ENCODE data around the gene FGF18.

Gene FGF18

GRCh38 chr5:171453988-171454387, 34.5 kb downstream of the FGF18 start:
- Histone ChIP-seq H3K36me3 (ENCODE audit: control insufficient read depth, insufficient read depth, low read length) (no peaks in the 10 kb centered on the region), H2AFZ (no peak overlapping the region), H3K9ac (no peak overlapping the region), H3K9me3 (ENCODE audit: control insufficient read depth, low read length) (no peaks in the 10 kb centered on the region), H3K4me1 (no peaks in the 10 kb centered on the region), H3K4me3 (ENCODE audit: low read depth, low read length) (no peak overlapping the region), H3K79me2 (no peaks in the 10 kb centered on the region), H3K27me3 (ENCODE audit: control insufficient read depth, insufficient read depth, low read length) (no peaks in the 10 kb centered on the region), H3K4me2 (ENCODE audit: low read length) (no peak overlapping the region), H3K27ac (no peak overlapping the region)
- TF ChIP-seq, protein P1, sequence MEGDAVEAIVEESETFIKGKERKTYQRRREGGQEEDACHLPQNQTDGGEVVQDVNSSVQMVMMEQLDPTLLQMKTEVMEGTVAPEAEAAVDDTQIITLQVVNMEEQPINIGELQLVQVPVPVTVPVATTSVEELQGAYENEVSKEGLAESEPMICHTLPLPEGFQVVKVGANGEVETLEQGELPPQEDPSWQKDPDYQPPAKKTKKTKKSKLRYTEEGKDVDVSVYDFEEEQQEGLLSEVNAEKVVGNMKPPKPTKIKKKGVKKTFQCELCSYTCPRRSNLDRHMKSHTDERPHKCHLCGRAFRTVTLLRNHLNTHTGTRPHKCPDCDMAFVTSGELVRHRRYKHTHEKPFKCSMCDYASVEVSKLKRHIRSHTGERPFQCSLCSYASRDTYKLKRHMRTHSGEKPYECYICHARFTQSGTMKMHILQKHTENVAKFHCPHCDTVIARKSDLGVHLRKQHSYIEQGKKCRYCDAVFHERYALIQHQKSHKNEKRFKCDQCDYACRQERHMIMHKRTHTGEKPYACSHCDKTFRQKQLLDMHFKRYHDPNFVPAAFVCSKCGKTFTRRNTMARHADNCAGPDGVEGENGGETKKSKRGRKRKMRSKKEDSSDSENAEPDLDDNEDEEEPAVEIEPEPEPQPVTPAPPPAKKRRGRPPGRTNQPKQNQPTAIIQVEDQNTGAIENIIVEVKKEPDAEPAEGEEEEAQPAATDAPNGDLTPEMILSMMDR (IDR thresholded peaks at IDR 0.05): no peak

GRCh38 chr5:171454549-171454948, 35.1 kb downstream of the FGF18 start:
- no peaks in the 10 kb centered on the region for H3K27me3 ChIP-seq (ENCODE audit: control insufficient read depth, insufficient read depth, low read length)
- no peak overlapping the region for H3K4me3 ChIP-seq (ENCODE audit: low read depth, low read length)
- H3K27ac ChIP-seq: no peak overlapping the region
- no peaks in the 10 kb centered on the region for H3K4me1 ChIP-seq
- H3K4me2 ChIP-seq (ENCODE audit: low read length): no peak overlapping the region
- H2AFZ ChIP-seq: no peak overlapping the region
- H3K79me2 ChIP-seq: no peaks in the 10 kb centered on the region
- TF ChIP-seq, protein P1 (IDR thresholded peaks at IDR 0.05): no peak
- H3K9me3 ChIP-seq (ENCODE audit: control insufficient read depth, low read length): no peaks in the 10 kb centered on the region
- H3K9ac ChIP-seq: no peak overlapping the region
- H3K36me3 ChIP-seq (ENCODE audit: control insufficient read depth, insufficient read depth, low read length): no peaks in the 10 kb centered on the region

DNA sequence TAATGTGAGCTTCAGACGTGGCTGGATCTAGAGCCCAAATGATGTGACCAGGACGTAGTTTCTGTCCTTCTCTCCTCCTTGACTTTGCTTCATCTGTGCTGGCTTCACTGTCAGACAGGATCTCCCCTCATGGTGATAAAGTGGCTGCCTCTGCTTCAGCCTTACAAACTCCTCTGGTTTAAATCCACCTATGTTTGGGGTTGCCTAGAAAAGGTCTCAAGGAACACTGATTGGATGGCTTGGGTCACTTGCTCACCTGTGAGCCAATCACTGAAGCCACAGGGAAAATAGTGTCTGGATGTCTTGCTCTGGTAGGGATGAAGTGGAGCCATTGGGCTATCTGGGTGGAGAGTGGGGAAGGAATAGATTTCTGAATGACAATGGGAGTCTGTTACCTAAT, 36.1 kb downstream of the FGF18 start:
- Histone ChIP-seq H2AFZ (no peak overlapping the region), H3K9me3 (ENCODE audit: control insufficient read depth, low read length) (no peaks in the 10 kb centered on the region), H3K79me2 (no peaks in the 10 kb centered on the region), H3K9ac (no peak overlapping the region), H3K36me3 (ENCODE audit: control insufficient read depth, insufficient read depth, low read length) (no peaks in the 10 kb centered on the region), H3K27me3 (ENCODE audit: control insufficient read depth, insufficient read depth, low read length) (no peaks in the 10 kb centered on the region), H3K4me3 (ENCODE audit: low read depth, low read length) (no peak overlapping the region), H3K4me2 (ENCODE audit: low read length) (no peak overlapping the region), H3K4me1 (no peaks in the 10 kb centered on the region), H3K27ac (no peak overlapping the region)
- TF ChIP-seq, protein P1 (IDR thresholded peaks at IDR 0.05): no peak

GRCh38 chr5:171457208-171457981, 37.9 kb downstream of the FGF18 start:
- H3K9ac ChIP-seq: no peak overlapping the region
- no peak overlapping the region for H3K4me2 ChIP-seq (ENCODE audit: low read length)
- H3K4me1 ChIP-seq: no peaks in the 10 kb centered on the region
- H3K79me2 ChIP-seq: no peaks in the 10 kb centered on the region
- H3K27ac ChIP-seq: no peak overlapping the region
- no peaks in the 10 kb centered on the region for H3K36me3 ChIP-seq (ENCODE audit: control insufficient read depth, insufficient read depth, low read length)
- H3K9me3 ChIP-seq (ENCODE audit: control insufficient read depth, low read length): no peaks in the 10 kb centered on the region
- no peak overlapping the region for H2AFZ ChIP-seq
- H3K27me3 ChIP-seq (ENCODE audit: control insufficient read depth, insufficient read depth, low read length): no peaks in the 10 kb centered on the region
- TF ChIP-seq, protein P1 (IDR thresholded peaks at IDR 0.05): no peak
- H3K4me3 ChIP-seq (ENCODE audit: low read depth, low read length): no peak overlapping the region

GRCh38 chr5:171459839-171460238, 40.4 kb downstream of the FGF18 start:
- TF ChIP-seq, protein P1 (IDR thresholded peaks at IDR 0.05): no peak
- Histone ChIP-seq H3K27ac (no peak overlapping the region), H3K79me2 (no peaks in the 10 kb centered on the region), H3K4me1 (no peaks in the 10 kb centered on the region), H3K27me3 (ENCODE audit: control insufficient read depth, insufficient read depth, low read length) (no peaks in the 10 kb centered on the region), H3K9ac (no peak overlapping the region), H3K9me3 (ENCODE audit: control insufficient read depth, low read length) (no peaks in the 10 kb centered on the region), H3K4me3 (ENCODE audit: low read depth, low read length) (no peak overlapping the region), H2AFZ (no peak overlapping the region), H3K4me2 (ENCODE audit: low read length) (no peak overlapping the region), H3K36me3 (ENCODE audit: control insufficient read depth, insufficient read depth, low read length) (no peaks in the 10 kb centered on the region)

Measured in parathyroid adenoma (tissue), 2 donors.